ENCODE results near the gene PRRT2.

The PRRT2 gene

GRCh38 chr16:29835926-29836325 lies 23.9 kb downstream of the PRRT2 start:
- no peak for DNase-seq

GRCh38 chr16:29836623-29837022 lies 24.6 kb downstream of the PRRT2 start:
- no peak for DNase-seq

DNA sequence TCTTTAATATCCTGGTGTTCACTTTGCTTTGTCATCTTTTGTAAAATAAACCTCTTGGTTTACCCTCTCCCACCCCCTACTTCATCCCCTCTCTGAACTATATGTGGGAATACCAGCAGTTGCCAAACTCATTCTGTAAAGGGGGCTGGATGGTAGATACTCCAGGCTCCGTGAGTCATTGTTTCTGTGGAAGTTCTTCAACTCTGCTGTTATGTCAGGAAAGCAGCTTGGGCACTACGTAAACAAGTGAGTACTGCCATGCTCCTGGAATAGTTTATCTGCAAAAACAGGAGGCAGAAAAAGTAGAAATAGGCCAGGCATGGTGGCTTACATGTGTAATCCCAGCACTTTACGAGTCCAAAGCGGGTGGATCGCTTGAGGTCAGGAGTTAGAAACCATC lies 25.8 kb downstream of the PRRT2 start:
- DNase-seq, result no peak

DNA sequence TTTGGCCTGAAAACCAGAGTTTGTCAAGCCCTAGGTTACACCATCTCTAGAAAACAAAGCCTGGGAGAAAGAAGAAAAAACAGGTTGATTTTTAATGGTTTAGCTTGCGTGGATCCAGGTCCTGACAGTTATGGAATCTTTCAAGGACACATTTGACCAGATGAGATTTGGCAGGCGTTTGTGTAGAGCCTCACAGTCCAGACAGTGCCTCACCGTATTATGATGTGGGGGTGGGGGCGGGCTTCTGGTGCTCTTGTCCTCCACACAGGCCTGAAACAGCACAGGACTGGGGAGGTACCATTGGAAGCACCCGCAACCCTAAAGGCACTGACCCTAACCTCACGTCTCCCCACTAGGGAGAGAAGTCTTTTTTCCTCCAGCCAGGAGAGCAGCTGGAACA lies 27.8 kb downstream of the PRRT2 start:
- DNase-seq, result no peak

GRCh38 chr16:29840240-29840639 lies 28.2 kb downstream of the PRRT2 start:
- no peak for DNase-seq

DNA sequence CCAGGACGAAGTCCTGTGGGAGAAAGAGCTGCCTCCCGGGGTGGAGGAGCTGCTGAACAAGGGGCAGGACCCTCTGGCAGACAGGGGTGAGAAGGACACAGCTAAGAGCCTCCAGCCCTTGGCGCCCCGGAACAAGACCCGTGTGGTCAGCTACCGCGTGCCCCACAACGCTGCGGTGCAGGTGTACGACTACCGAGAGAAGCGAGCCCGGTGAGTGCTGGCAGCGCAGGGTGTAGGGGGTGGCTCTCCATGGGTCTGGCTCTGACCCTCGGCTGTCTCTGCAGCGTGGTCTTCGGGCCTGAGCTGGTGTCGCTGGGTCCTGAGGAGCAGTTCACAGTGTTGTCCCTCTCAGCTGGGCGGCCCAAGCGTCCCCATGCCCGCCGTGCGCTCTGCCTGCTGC lies 29.6 kb downstream of the PRRT2 start:
- DNase-seq, result no peak

- DNase-seq, result no peak
Observed at GRCh38 chr16:29842732-29843346, 30.8 kb downstream of the PRRT2 start.

- DNase-seq, result no peak
Observed at GRCh38 chr16:29843931-29844330, 31.9 kb downstream of the PRRT2 start.

GRCh38 chr16:29844575-29845331 lies 32.8 kb downstream of the PRRT2 start:
- DNase-seq, result no peak

- DNase-seq, result no peak
Observed at GRCh38 chr16:29845656-29846055, 33.7 kb downstream of the PRRT2 start.

GRCh38 chr16:29848420-29849297 lies 36.7 kb downstream of the PRRT2 start:
- peak; percentile 4 for DNase-seq

DNA sequence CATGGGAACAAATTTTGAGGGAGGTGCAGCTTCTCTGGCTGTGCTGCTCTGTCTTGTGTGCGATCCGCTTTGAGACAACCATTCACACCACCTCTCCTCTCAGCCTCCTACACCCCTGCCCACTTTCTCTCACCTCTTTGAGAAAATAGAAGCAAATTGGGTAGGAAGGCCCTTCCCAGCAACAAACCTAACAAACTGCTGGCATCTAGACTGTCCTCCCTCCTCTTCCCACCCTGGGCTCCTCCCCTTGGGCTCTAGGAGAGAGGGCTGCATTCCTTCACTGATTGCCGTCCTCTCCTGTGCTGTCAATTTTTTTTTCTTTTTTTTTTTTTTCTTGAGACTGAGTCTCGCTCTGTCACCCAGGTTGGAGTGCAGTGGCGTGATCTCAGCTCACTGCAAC lies 37.5 kb downstream of the PRRT2 start:
- no peak for DNase-seq

GRCh38 chr16:29850998-29851397 lies 39.0 kb downstream of the PRRT2 start:
- DNase-seq, result no peak

DNA sequence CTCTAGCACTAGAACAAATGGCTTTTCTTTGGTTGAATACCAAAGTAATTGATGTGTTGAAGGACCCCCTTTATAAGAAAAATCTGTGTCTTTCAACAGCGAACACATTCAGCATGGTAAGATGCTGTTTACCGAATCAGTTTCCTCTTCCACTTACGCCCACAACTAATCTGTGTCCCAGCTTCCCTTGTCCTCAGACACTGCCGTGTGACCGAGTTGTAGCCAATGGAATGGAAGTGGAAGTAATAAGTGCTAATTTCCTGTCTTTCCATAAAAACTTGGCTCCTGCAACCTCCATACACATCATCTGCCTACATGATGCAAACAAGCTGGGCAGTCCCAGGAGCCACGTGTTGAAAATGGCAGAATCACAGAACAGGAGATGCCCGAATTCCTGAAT lies 40.7 kb downstream of the PRRT2 start:
- no peak for DNase-seq

DNA sequence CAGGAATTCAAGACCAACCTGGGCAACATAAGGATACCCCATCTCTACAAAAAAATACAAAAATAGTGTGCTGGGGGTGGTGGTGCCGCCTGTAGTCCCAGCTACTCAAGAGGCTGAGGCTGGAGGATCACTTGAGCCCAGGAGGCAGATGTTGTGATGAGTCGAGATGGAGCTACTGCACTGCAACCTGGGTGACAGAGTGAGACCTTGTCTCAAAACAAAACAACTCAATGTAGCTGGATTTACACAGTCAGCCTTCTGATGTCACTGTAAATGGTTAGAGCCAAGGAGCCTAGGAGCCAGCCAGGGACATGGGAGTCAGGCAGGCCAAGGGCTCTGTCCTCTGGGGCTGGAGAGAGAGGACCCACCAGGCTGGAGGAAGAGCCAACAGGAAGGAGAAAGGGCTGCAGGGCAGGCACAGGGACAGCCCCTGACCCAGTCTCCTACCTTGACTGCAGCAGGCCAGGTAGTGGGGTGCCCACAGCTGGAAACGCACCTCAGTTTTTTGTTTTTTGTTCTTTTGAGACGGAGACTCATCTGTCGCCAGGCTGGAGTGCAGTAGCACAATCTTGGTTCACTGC lies 42.6 kb downstream of the PRRT2 start:
- no peak for DNase-seq

DNA sequence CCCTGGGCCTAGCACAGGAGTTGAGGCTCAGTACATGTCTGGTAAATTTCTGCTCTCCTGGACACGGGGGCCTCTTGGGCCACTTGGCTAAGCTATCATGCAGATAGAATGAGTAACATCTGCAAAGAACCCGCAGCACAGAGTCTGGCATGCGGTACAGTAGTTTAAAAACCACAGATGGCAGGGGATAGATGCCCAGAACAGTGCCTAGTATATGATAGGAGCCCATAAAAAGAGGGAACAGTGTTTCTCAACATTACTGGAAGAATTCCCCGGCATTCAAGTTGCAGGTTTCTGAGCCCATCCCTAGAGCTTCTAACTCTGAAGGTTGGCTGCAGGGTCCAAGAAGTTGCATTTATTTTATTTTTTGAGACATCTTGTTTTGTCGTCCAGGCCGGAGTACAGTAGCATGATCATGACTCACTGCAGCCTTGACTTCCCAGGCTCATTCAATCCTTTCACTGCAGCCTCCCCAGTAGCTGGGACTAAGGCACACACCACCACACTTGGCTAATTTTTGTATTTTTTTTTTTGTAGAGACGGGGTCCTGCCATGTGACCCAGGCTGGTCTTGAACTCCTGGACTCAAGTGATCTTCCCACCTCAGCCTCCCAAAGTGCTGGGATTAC lies 45.3 kb downstream of the PRRT2 start:
- no peak for DNase-seq

GRCh38 chr16:29858149-29858849 lies 46.3 kb downstream of the PRRT2 start:
- no peak for DNase-seq

- DNase-seq, result no peak
Observed at GRCh38 chr16:29858974-29859373, 47.0 kb downstream of the PRRT2 start.

GRCh38 chr16:29860218-29860617 lies 48.2 kb downstream of the PRRT2 start:
- no peak for DNase-seq

- DNase-seq, result no peak
Observed at GRCh38 chr16:29862383-29862883, 50.4 kb downstream of the PRRT2 start.

DNA sequence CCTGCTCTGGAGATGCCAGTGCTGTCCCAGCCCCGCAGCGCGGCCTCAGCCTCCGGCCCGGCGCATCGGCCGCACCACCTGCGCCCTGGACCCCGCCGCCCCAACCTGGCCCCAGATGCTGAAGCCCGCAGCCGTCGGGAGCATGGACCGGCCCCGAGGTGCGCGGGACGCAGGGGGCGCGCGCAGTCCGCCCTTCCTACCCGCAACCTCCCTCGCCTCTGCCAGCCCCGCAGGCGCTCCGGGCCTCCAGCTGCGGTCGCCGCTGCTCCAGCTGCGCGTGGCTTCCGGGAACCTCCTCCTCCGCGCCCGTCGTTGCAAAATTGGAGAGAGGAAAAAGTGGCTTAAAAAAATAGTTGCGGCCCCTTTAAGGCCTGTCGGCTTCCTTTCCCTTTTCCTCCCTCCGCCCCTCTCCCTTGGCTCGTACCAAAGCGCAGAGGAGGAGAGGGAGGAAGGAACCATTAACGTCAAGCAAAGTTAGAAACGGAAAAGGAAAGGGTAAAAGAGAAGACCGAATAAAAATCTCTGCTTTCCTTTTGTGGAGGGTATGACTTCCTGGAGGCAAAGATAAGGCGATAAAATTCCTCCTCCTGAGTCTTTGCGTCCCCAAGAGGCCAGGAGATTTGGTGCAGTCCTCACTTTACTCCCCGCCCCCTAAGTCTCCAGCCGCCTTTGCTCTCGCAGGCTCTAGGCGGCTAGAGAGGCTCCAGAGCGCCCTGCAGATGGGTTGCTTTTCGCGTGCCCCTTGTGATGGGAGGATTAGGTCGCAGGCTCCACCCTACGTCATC lies 51.1 kb downstream of the PRRT2 start, which contains the start of gene CDIPT:
Gene CDIPT (minus strand): TSS at position 343 of the 785 bp plus-strand sequence. CDS start 369 bp downstream, outside the sequence.
- DNase-seq, result peak; percentile 95

Data from NCI-H1105 (cell line).